Measurements from ENCODE around the gene NDUFB2.
"Not testable (repeated sequence)": the region's sequence is repeated elsewhere in the genome, so short reads cannot be mapped to it uniquely, and the experiment has no call there.

NDUFB2 gene

DNA sequence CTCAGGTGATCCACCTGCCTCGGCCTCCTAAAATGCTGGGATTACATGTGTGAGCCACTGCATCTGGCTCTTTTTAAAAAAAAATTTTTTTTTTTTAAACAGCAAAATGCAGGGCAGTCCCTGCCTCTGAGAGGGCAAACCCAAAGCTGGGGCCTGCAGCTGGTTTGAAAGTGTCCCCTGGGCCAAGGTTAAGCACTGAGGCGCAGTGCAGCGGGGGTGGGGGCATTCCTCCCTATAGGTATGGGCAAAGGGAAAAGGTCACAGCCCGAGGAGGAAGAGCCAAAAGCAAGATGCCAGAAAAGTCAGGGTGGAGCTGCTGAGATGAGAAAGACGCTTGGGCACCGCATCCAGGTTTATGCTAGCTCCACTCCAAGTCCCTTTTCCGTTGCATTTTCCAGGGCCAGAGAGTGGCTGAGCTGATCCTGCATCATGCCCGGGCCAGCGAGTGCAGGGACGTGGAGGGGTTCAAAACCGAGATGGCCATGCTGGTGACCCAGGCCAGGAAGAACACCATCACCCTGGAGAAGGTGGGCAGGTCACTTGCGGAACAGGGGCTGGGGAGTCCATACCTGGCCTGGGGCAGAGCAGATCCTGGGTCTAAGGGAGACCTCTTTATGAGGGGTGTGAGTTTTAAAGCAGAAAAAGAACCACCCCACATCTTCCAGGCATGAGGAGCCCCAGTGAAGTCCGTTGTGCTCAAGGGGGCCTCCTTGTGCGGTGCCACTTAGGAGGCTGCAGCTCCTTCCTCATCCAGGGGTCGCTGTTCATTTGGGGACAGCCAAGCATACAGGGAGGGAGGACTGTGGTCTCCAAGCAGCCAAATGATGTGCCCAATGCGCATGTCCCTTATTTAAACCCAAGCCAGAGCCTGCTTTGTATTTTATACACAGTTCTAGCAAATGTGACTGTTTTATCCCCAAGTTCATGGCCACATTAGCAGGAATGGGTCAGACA lies 7.0 kb upstream of the NDUFB2 start:
- DNase-seq (ENCODE audit: low read depth): no peak

- no peak for DNase-seq (ENCODE audit: low read depth)
Measured at GRCh38 chr7:140691376-140692045, 5.0 kb upstream of the NDUFB2 start.

GRCh38 chr7:140693849-140694248 lies 2.7 kb upstream of the NDUFB2 start:
- not testable (repeated sequence) for DNase-seq (ENCODE audit: low read depth)

DNA sequence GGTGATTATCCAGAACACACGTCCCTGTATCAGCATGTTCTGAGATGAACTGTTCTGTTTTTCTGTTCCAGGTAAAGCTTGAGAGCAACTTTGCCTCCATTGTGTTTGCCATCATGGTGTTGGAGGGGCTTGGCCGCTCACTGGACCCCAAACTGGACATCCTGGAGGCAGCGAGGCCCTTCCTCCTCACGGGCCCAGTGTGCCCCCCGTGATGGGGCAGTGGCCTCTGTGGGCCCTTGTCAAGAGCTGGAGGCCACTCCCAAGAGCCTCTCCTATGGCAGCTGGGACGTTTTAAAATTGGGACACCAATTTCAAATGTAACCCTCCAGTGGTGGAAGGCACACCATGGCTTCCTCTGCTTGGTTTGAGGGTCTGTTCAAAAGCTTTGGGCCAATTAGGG lies 1.9 kb upstream of the NDUFB2 start:
- no peak for DNase-seq (ENCODE audit: low read depth)

DNA sequence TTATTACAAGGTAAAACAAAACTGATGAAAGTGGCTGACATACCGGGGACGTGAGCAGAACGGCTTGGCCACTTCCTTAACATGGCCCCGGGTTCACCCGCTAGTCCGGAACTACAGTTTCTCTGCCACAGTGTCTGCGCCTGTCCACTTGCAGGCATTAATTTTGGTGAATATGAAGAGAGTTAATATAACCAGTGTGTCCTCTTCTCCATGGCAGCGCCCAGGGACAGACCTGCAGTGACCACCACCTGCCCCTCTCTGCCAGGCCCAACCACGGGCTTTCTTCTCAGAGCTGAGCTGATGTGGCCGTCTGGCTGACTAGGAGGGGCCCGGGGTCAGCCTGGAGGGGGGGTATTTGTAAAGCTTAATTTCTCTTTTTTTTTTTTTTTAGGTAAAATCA lies 1.1 kb upstream of the NDUFB2 start:
- DNase-seq (ENCODE audit: low read depth): no peak

GRCh38 chr7:140696024-140696679 lies 356 bp upstream of the NDUFB2 start:
- peak; percentile 90 for DNase-seq (ENCODE audit: low read depth)

DNA sequence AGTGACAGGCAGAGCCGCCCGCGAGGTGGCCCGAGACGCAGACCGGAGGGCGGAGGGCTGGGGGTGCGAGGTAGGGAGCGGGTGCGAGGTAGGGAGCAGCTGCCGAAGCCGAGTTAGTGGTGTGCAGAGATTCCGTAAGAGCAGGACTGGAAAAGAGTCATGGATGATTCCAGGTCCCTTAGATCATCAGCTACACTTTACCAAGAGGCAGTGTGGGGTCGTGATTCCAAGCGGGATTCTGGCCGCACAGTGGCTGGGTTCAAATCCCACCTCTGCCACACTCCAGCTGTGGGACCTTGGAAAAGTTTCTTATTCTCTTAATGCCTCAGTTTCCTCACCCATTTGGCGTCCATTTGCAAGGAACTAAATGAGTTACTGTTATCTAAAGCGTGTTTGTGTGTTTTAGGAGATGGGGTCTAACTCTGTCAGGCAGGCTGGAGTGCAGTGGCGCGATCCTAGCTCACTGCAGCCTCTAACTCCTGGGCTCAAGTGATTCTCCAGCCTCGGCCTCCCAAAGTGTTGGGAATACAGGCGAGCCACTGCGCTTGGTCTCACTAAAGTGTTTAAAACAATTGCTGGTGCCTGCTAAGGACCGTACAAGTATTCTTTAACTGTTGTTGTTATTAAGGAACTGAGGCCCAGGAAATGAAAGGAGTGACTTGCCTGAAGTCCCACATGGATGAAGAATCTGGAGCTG lies 1.1 kb downstream of the NDUFB2 start:
- no peak for DNase-seq (ENCODE audit: low read depth)

GRCh38 chr7:140698477-140698876 lies 2.0 kb downstream of the NDUFB2 start:
- no peak for DNase-seq (ENCODE audit: low read depth)

DNA sequence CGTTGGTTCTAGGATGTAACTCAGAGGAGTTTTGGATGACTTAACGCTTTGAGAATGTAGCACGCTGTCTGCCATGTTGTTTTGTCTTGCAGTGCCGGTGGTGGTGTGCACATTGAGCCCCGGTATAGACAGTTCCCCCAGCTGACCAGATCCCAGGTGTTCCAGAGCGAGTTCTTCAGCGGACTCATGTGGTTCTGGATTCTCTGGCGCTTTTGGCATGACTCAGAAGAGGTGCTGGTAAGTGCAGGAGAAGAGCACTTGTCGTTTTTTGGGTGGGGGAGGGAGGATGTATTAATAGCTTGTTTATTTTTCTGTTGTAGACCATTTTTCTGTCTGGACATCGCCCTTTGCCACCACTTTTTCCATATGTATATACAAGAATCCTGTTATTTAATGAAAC lies 6.3 kb downstream of the NDUFB2 start:
- no peak for DNase-seq (ENCODE audit: low read depth)

- DNase-seq (ENCODE audit: low read depth): no peak
Measured at GRCh38 chr7:140704205-140704604, 7.7 kb downstream of the NDUFB2 start.

DNA sequence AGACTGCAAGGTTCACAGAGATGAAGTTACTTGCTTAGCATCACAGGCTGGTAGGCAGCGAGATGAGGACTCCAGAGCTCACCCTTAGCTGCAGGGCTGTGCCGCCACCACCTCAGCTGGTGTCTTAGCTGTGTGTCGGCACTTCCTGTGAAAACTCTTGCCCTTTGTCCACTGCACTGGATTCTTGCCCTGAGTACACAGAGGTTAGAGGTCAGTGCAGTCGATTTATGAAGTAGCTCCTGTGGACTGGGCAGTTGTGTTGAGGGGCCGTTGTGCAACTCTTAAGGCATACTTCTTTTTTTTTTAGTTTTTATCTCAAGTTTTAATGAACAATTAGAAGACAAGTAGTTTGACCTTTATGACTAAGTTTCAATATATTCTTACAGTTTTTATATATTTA lies 10.6 kb downstream of the NDUFB2 start:
- no peak for DNase-seq (ENCODE audit: low read depth)

GRCh38 chr7:140708764-140709163 lies 12.3 kb downstream of the NDUFB2 start:
- DNase-seq (ENCODE audit: low read depth): not testable (repeated sequence)

DNA sequence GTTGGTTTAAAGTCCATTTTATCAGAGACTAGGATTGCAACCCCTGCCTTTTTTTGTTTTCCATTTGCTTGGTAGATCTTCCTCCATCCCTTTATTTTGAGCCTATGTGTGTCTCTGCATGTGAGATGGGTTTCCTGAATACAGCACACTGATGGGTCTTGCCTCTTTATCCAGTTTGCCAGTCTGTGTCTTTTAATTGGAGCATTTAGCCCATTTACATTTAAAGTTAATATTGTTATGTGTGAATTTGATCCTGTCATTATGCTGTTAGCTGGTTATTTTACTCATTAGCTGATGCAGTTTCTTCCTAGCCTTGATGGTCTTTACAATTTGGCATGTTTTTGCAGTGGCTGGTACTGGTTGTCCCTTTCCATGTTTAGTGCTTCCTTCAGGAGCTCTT lies 15.9 kb downstream of the NDUFB2 start:
- not testable (repeated sequence) for DNase-seq (ENCODE audit: low read depth)

GRCh38 chr7:140714331-140715040 lies 18.0 kb downstream of the NDUFB2 start:
- no peak for DNase-seq (ENCODE audit: low read depth)

- DNase-seq (ENCODE audit: low read depth): no peak
Measured at GRCh38 chr7:140719721-140720120, 23.2 kb downstream of the NDUFB2 start.

- no peak for DNase-seq (ENCODE audit: low read depth)
Measured at GRCh38 chr7:140722254-140722653, 25.7 kb downstream of the NDUFB2 start.

DNA sequence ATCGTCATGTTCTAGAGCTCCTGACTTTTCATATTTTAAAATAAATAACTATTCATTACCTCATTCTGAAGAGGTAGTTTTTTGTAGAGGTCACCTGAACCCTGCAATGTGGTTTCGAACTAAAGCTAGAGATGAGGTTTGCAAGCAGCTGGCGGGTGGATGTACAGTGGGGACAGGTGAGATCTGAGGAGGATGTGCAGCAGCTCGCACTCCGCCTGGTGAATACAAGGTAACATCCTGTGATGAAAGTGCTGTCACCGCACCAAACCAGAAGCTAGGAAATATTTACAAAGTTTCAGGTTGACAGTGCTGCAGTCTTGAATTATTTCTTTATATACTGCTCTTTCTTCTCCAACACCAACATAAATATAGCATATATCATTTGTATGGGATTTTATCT lies 26.5 kb downstream of the NDUFB2 start:
- peak; percentile 4 for DNase-seq (ENCODE audit: low read depth)

- no peak for DNase-seq (ENCODE audit: low read depth)
Measured at GRCh38 chr7:140723574-140723973, 27.1 kb downstream of the NDUFB2 start.

DNA sequence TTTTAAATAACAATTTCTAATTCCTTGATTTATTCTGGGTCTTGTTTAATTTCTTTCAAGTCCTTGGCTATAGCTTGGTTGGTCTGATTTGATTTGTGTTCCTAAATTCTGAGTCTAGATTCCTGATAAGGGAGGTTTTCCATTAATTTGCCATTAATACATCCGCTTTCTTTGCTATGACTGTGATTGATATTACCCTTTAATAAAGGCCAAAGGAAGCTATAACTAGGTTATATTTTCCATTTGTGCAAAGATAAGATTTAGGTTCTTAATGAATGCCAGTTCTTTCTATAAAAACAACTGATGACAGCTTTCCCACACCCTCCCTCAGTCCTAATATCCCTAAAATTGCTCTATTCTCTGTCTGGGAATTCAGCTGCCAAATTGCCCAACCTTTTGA lies 28.2 kb downstream of the NDUFB2 start:
- no peak for DNase-seq (ENCODE audit: low read depth)

DNA sequence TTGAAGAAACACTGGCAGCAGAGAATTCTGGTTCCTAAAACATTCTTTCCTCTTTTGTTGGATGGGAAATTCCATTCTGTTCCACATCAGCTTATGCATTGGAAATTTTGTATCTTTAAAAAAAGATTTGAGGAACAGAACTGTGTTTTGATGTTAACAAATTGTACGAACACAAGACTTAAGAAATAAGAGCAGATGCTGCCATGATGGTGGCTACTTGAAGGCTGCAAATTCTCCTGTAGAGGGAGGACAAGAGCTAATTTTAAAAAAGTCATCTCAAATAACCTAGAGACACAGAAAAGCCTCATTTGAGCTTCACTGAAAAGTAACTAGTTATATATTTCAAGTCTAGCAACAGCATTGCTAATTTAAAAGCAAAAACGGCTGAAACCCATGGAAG lies 29.8 kb downstream of the NDUFB2 start:
- no peak for DNase-seq (ENCODE audit: low read depth)

DNA sequence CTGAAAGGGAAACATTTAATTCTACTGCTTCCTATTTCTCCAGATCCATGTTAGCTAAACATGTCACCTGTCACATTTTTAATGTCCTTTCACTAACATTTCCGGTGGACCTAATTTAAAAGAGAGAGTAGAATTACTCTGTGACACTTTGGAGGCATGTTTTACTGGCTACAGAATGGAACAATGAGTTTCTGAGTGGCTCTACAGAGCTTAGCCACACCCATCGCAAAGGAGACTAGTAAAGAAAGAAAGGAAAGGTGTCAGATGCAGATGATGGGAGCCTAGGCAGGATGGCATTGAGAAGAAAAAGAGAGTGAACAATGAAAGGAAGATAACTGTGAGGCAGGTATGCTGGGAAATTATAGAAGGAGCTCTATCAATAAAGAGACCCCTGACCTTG lies 35.9 kb downstream of the NDUFB2 start:
- no peak for DNase-seq (ENCODE audit: low read depth)

GRCh38 chr7:140734096-140734495 lies 37.6 kb downstream of the NDUFB2 start:
- DNase-seq (ENCODE audit: low read depth): no peak

All from activated gamma-delta T cell treated with anti-CD3 and anti-CD28 coated beads, Interleukin-2, amount 50 U/mL, for 16 hours (primary cell).